MCF 10A (cell line): ENCODE measurements around the gene LZTS3. TPM values are rescaled to one million over a fixed set of nuclear protein-coding genes. Genes with fewer than 3 reads are reported as not detected.
A peak's percentile ranks its signal among the peaks of the same experiment; 100 is the strongest.
"Not testable (repeated sequence)": the region's sequence is repeated elsewhere in the genome, so short reads cannot be mapped to it uniquely, and the experiment has no call there.

ENCODE experiments used
- BruUV-seq: library from RNA; stranded (reverse); fragments of 400-500 nt; replicated peaks from 2 replicates; lab custom pipeline; 2021; lab: Mats Ljungman, UMichigan
- CTCF ChIA-PET: fragments of 300-600 bp; sonication (Branson Sonifier 250); formaldehyde crosslinking; extraction: SDS; loops from one replicate; lab custom pipeline; 2021; ENCODE audit warnings: antibody characterized with exemption, inconsistent platforms; lab: Yijun Ruan, JAX
- POLR2A ChIA-PET: fragments of 300-600, 350-650 bp; sonication (Branson Sonifier 250); formaldehyde crosslinking; extraction: SDS; loops from one replicate; lab custom pipeline; 2020; ENCODE audit warnings: antibody characterized with exemption, inconsistent platforms; lab: Yijun Ruan, JAX
- DNase-seq: peaks from one replicate; pipeline ENCODE4 v3.0.0-alpha.2; 2018; ENCODE audit not compliant: unreplicated experiment
- H3K27ac Mint-ChIP-seq: one replicate; pipeline ENCODE4 v1.8.0; 2022; ENCODE audit warnings: mild to moderate bottlenecking, low read depth, mixed read lengths; ENCODE audit not compliant: unreplicated experiment
- H3K27me3 Mint-ChIP-seq: one replicate; pipeline ENCODE4 v1.8.0; 2022; ENCODE audit warnings: mixed read lengths; ENCODE audit not compliant: insufficient read depth, unreplicated experiment
- H3K36me3 Mint-ChIP-seq: one replicate; pipeline ENCODE4 v1.8.0; 2022; ENCODE audit warnings: mild to moderate bottlenecking, moderate library complexity, mixed read lengths; ENCODE audit not compliant: insufficient read depth, unreplicated experiment
- H3K4me1 Mint-ChIP-seq: one replicate; pipeline ENCODE4 v1.8.0; 2022; ENCODE audit warnings: mixed read lengths; ENCODE audit not compliant: insufficient read depth, unreplicated experiment
- H3K4me3 Mint-ChIP-seq: one replicate; pipeline ENCODE4 v1.8.0; 2022; ENCODE audit warnings: mild to moderate bottlenecking, moderate library complexity, mixed read lengths; ENCODE audit not compliant: unreplicated experiment
- H3K9me3 Mint-ChIP-seq: one replicate; pipeline ENCODE4 v1.8.0; 2022; ENCODE audit warnings: mixed read lengths; ENCODE audit not compliant: unreplicated experiment
- intact Hi-C: fragments of 100-400 bp; cut with micrococcal nuclease; formaldehyde crosslinking; loops from 2 replicates; pipeline ENCODE4 v1.14.1; 2022
- total RNA-seq: library from RNA; stranded (reverse); gene quantifications from 2 replicates; pipeline ENCODE4 v1.2.3, GENCODE V29; 2022
- TF ChIP-seq, protein P1 (sequence below): fragments of 200-600 bp; IDR thresholded peaks from one replicate; pipeline ENCODE4 v1.8.0; 2022; ENCODE audit warnings: antibody characterized with exemption, mild to moderate bottlenecking; ENCODE audit not compliant: unreplicated experiment

The LZTS3 gene
- total RNA-seq, 1 experiment from 2014 or later: 5.3 TPM

DNA sequence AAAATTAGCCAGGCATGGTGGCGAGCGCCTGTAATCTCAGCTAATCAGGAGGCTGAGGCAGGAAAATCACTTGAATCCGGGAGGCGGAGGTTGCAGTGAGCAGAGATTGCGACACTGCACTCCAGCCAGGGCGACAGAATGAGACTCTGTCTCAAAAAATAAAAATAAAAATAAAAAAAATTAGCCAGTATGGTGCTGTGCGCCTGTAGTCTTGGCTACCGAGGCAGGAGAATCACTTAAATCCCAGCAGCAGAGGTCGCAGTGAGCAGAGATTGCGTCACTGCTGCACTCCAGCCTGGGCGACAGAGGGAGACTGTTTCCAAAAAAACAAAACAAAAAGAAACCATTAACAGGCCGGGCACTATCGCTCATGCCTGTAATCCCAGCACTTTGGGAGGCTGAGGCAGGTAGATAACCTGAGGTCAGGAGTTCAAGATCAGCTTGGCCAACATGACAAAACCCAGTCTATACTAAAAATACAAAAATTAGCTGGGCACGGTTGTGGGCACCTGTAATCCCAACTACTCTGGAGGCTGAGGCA, 55.4 kb downstream of the LZTS3 start:
- not testable (repeated sequence) for BruUV-seq, H3K4me3 Mint-ChIP-seq, H3K4me1 Mint-ChIP-seq, H3K9me3 Mint-ChIP-seq, H3K27me3 Mint-ChIP-seq
- intact Hi-C loops: loop anchor here (2.0 to 5.0 kb wide), 2 partner anchors 57 to 199 kb away; no protein-coding TSS in a partner anchor
- POLR2A ChIA-PET: interaction anchor here (0.9 to 1.2 kb wide), 8 partner anchors 11 to 194 kb away, joined by 3 to 5 read pairs (median 3); no protein-coding TSS in a partner anchor
- peak overlapping the region; percentile 12 for H3K27ac Mint-ChIP-seq
- peak; percentile 78 for DNase-seq
- peaks cover 39% of the 10 kb centered on the region for H3K36me3 Mint-ChIP-seq
- TF ChIP-seq, protein P1, sequence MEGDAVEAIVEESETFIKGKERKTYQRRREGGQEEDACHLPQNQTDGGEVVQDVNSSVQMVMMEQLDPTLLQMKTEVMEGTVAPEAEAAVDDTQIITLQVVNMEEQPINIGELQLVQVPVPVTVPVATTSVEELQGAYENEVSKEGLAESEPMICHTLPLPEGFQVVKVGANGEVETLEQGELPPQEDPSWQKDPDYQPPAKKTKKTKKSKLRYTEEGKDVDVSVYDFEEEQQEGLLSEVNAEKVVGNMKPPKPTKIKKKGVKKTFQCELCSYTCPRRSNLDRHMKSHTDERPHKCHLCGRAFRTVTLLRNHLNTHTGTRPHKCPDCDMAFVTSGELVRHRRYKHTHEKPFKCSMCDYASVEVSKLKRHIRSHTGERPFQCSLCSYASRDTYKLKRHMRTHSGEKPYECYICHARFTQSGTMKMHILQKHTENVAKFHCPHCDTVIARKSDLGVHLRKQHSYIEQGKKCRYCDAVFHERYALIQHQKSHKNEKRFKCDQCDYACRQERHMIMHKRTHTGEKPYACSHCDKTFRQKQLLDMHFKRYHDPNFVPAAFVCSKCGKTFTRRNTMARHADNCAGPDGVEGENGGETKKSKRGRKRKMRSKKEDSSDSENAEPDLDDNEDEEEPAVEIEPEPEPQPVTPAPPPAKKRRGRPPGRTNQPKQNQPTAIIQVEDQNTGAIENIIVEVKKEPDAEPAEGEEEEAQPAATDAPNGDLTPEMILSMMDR: peak; percentile 70
- CTCF ChIA-PET: interaction anchor here (0.6 to 6.5 kb wide), 32 partner anchors 9 to 1297 kb away, joined by 3 to 105 read pairs (median 4); no protein-coding TSS in a partner anchor

- no TSS peak for BruUV-seq
- CTCF ChIA-PET: interaction anchor here (0.7 to 6.5 kb wide), 21 partner anchors 11 to 653 kb away, joined by 3 to 105 read pairs (median 4); no protein-coding TSS in a partner anchor
- POLR2A ChIA-PET: no interaction called here
- DNase-seq: no peak
- no peaks in the 10 kb centered on the region for H3K27me3 Mint-ChIP-seq
- no peak overlapping the region for H3K4me3 Mint-ChIP-seq
- intact Hi-C loops: loop anchor here (5.0 kb wide), 1 partner anchor 201 kb away; no protein-coding TSS in a partner anchor
- no peaks in the 10 kb centered on the region for H3K9me3 Mint-ChIP-seq
- TF ChIP-seq, protein P1: no peak
- H3K4me1 Mint-ChIP-seq: peaks cover 8% of the 10 kb centered on the region
- peaks cover 28% of the 10 kb centered on the region for H3K36me3 Mint-ChIP-seq
- no peak overlapping the region for H3K27ac Mint-ChIP-seq
Measured at GRCh38 chr20:3116341-3116740, 57.0 kb downstream of the LZTS3 start.

DNA sequence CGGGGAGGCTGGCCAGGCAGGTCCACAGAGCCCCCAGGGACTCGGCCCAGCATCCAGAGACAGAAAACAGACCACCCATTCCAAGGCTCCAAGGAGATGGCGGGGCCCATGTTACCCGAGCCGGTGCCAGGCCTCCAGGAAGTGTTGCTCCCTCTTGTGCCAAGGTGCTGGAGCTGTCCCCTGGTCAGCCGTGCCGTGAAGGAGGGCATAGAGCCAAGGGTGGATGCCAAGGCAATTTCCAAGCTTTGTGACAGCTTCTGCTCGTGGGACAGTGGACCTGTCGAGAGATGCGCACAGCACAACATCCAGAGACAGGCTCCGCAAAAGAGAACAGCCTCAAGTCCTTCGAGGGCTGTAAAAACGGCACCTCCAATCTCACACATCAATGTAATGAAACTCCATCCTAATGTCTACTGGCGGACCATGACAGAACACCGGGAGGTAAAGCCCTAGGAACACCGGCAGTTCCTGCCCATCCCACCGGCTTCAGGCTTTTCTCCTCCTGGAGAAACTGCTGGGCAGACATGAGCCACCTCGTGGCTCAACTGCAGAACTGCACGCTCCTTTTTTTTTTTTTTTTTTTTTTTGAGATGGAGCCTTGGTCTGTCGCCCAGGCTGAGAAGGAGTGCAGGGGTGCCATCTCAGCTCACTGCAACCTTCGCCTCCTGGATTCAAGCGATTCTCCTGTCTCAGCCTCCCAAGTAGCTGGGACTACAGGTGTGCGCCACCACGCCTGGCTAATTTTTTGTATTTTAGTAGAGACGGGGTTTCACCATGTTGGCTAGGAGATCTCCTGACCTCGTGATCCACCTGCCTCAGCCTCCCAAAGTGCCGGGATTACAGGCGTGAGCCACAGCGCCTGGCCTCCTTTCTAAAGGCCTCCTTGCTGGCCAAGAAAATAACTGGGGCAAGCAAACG, 57.9 kb downstream of the LZTS3 start:
- ChIA-PET CTCF (interaction anchor here (0.6 to 6.5 kb wide), 27 partner anchors 8 to 320 kb away, joined by 3 to 105 read pairs (median 4); no protein-coding TSS in a partner anchor), POLR2A (interaction anchor here (0.7 to 1.8 kb wide), 2 partner anchors 10 to 44 kb away, joined by 4 to 5 read pairs; no protein-coding TSS in a partner anchor)
- Mint-ChIP-seq H3K27ac (no peak overlapping the region), H3K4me1 (peaks cover 8% of the 10 kb centered on the region), H3K9me3 (no peaks in the 10 kb centered on the region), H3K27me3 (no peaks in the 10 kb centered on the region), H3K36me3 (peaks cover 27% of the 10 kb centered on the region), H3K4me3 (no peak overlapping the region)
- TF ChIP-seq, protein P1: peak; percentile 47
- intact Hi-C loops: loop anchor here (1.0 to 5.0 kb wide), 2 partner anchors 61 to 202 kb away; no protein-coding TSS in a partner anchor
- BruUV-seq: no TSS peak
- peak; percentile 52 for DNase-seq

Other genes starting within 250 kb of the LZTS3 start
- gene GNRH2, start 129.9 kb downstream of the LZTS3 start, total RNA-seq: 0.88 and 1.0 TPM in 2 replicates
- 62.6 and 68.4 TPM in 2 replicates for gene MRPS26, start 127.5 kb downstream of the LZTS3 start, total RNA-seq
- gene OXT, start 101.9 kb downstream of the LZTS3 start, total RNA-seq: not detected in 2 replicates
- not detected in 2 replicates for gene AVP, start 88.8 kb downstream of the LZTS3 start, total RNA-seq
- 15.0 and 18.2 TPM in 2 replicates for gene FASTKD5, start 13.7 kb downstream of the LZTS3 start, total RNA-seq
- 5.0 and 5.9 TPM in 2 replicates for gene UBOX5, start 13.7 kb downstream of the LZTS3 start, total RNA-seq
- 116 and 136 TPM in 2 replicates for gene DDRGK1, start 31.1 kb upstream of the LZTS3 start, total RNA-seq
- gene ITPA, start 35.9 kb upstream of the LZTS3 start, total RNA-seq: 69.4 and 97.1 TPM in 2 replicates
- gene SLC4A11, start 65.6 kb upstream of the LZTS3 start, total RNA-seq: 4.1 and 5.7 TPM in 2 replicates
- 7.6 and 9.2 TPM in 2 replicates for gene DNAAF9, start 234.1 kb upstream of the LZTS3 start, total RNA-seq